Activated CD4-positive, alpha-beta T cell treated with anti-CD3 and anti-CD28 coated beads, Interleukin-2, amount 50 U/mL, for 4 hours (primary cell): ENCODE results near the gene TCF7L2.

Experiments used
- DNase-seq, 2 experiments: peaks; one replicate each; pipeline ENCODE4 v3.0.0-alpha.2; 2020

TCF7L2 gene

GRCh38 chr10:113128450-113129070 lies 178.5 kb downstream of the TCF7L2 start:
- DNase-seq: no peak

- DNase-seq: no peak
Observed at GRCh38 chr10:113129117-113129516, 179.1 kb downstream of the TCF7L2 start.

GRCh38 chr10:113130014-113130641 lies 180.1 kb downstream of the TCF7L2 start:
- no peak for DNase-seq

GRCh38 chr10:113131613-113132261 lies 181.7 kb downstream of the TCF7L2 start:
- DNase-seq: no peak

- DNase-seq: no peak
Observed at GRCh38 chr10:113132591-113133121, 182.6 kb downstream of the TCF7L2 start.

GRCh38 chr10:113133497-113134115 lies 183.6 kb downstream of the TCF7L2 start:
- no peak for DNase-seq

- DNase-seq: no peak
Observed at GRCh38 chr10:113135025-113135424, 185.0 kb downstream of the TCF7L2 start.

GRCh38 chr10:113137941-113138685 lies 188.1 kb downstream of the TCF7L2 start:
- no peak for DNase-seq

GRCh38 chr10:113138937-113139585 lies 189.0 kb downstream of the TCF7L2 start:
- DNase-seq: no peak

- DNase-seq: no peak
Observed at GRCh38 chr10:113139699-113140098, 189.7 kb downstream of the TCF7L2 start.

- DNase-seq: no peak
Observed at GRCh38 chr10:113140143-113141011, 190.3 kb downstream of the TCF7L2 start.

- DNase-seq: no peak
Observed at GRCh38 chr10:113142601-113143362, 192.7 kb downstream of the TCF7L2 start.

- DNase-seq: no peak
Observed at GRCh38 chr10:113144576-113144975, 194.5 kb downstream of the TCF7L2 start.

- DNase-seq: no peak
Observed at GRCh38 chr10:113148071-113148825, 198.2 kb downstream of the TCF7L2 start.

GRCh38 chr10:113148901-113149300 lies 198.9 kb downstream of the TCF7L2 start:
- no peak for DNase-seq

GRCh38 chr10:113149626-113150025 lies 199.6 kb downstream of the TCF7L2 start:
- no peak for DNase-seq

GRCh38 chr10:113151190-113151666 lies 201.2 kb downstream of the TCF7L2 start:
- DNase-seq: no peak

GRCh38 chr10:113153493-113154102 lies 203.6 kb downstream of the TCF7L2 start:
- DNase-seq: no peak

- DNase-seq: no peak
Observed at GRCh38 chr10:113157441-113157840, 207.4 kb downstream of the TCF7L2 start.
